OCI-LY7 (cell line): ENCODE measurements around the gene ZNF639.

Experiments used
- EZH2phosphoT487 ChIP-seq: fragments of 200-600 bp; sonication (generic); IDR thresholded peaks from 2 replicates; pipeline ENCODE4 v1.6.1; 2018; ENCODE audit warnings: low read depth, borderline replicate concordance, mild to moderate bottlenecking, mixed run types, antibody characterized with exemption, low read length, moderate library complexity, mixed read lengths
- TF ChIP-seq, protein P1 (sequence below): fragments of 200-600 bp; sonication (generic); conservative IDR thresholded peaks from 2 replicates; pipeline ENCODE4 v1.5.1; 2014; ENCODE audit warnings: mild to moderate bottlenecking, antibody characterized with exemption, low read length, moderate library complexity, mixed read lengths

DNA sequence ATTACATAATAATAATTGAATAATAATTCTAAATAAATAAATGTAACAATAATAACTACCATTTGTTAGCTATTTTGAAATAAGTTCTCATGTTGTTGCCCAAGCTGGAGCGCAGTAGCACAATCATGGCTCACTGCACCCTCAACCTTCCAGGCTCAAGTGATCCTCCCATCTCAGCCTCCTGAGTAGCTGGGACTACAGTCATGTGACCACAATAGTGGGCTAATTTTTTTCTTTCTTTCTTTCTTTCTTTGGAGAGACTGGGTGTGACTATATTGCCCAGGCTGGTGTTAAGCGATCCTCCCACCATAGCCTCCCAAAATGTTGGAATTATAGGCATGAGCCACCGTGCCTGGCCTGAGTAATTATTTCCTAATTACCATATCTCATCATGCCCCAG lies 41.0 kb upstream of the ZNF639 start:
- TF ChIP-seq, protein P1, sequence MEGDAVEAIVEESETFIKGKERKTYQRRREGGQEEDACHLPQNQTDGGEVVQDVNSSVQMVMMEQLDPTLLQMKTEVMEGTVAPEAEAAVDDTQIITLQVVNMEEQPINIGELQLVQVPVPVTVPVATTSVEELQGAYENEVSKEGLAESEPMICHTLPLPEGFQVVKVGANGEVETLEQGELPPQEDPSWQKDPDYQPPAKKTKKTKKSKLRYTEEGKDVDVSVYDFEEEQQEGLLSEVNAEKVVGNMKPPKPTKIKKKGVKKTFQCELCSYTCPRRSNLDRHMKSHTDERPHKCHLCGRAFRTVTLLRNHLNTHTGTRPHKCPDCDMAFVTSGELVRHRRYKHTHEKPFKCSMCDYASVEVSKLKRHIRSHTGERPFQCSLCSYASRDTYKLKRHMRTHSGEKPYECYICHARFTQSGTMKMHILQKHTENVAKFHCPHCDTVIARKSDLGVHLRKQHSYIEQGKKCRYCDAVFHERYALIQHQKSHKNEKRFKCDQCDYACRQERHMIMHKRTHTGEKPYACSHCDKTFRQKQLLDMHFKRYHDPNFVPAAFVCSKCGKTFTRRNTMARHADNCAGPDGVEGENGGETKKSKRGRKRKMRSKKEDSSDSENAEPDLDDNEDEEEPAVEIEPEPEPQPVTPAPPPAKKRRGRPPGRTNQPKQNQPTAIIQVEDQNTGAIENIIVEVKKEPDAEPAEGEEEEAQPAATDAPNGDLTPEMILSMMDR = no peak
- TF ChIP-seq EZH2phosphoT487 = no peak
